BLaER1 treated with 17β-estradiol and CSF1 and Interleukin-3, amounts not matched to agents 10 nM and 100 nM (cell line): Measurements from ENCODE around the gene SPOUT1.
A peak's percentile ranks its signal among the peaks of the same experiment; 100 is the strongest.
"Not testable (repeated sequence)": the region's sequence is repeated elsewhere in the genome, so short reads cannot be mapped to it uniquely, and the experiment has no call there.

Experiments used
- H3K27ac ChIP-seq, 11 experiments: shearing (Covaris generic); formaldehyde crosslinking; 2 replicates each; pipeline ENCODE4 v1.8.1; 2022
- H3K27me3 ChIP-seq, 11 experiments: shearing (Covaris generic); formaldehyde crosslinking; 2 replicates each; pipeline ENCODE4 v1.8.1; 2022
- H3K36me3 ChIP-seq, 11 experiments: shearing (Covaris generic); formaldehyde crosslinking; 2 replicates each; pipeline ENCODE4 v1.8.1; 2022
- H3K4me1 ChIP-seq, 10 experiments: shearing (Covaris generic); formaldehyde crosslinking; 2 replicates each; pipeline ENCODE4 v1.8.1; 2022
- H3K4me2 ChIP-seq, 11 experiments: shearing (Covaris generic); formaldehyde crosslinking; 2 replicates each; pipeline ENCODE4 v1.8.1; 2022
- H3K4me3 ChIP-seq, 10 experiments: shearing (Covaris generic); formaldehyde crosslinking; 2 replicates each; pipeline ENCODE4 v1.8.1; 2022
- H3K9ac ChIP-seq, 11 experiments: shearing (Covaris generic); formaldehyde crosslinking; 2 replicates each; pipeline ENCODE4 v1.8.1; 2022
- H3K9me3 ChIP-seq, 11 experiments: shearing (Covaris generic); formaldehyde crosslinking; replicated peaks in 1 of 11; 2 replicates each; pipeline ENCODE4 v1.8.1; 2022
- H4K20me1 ChIP-seq, 11 experiments: shearing (Covaris generic); formaldehyde crosslinking; 2 replicates each; pipeline ENCODE4 v1.8.1; 2022
- Cebpa-rat ChIP-seq, 11 experiments: shearing (Covaris generic); IDR thresholded peaks; 2 replicates each; pipeline ENCODE4 v1.8.1; 2022

Gene SPOUT1

GRCh38 chr9:128851779-128852600 lies 22.4 kb upstream of the SPOUT1 start:
- not testable (repeated sequence) for H3K4me1 ChIP-seq, H3K27me3 ChIP-seq, H3K4me3 ChIP-seq, H4K20me1 ChIP-seq, H3K9ac ChIP-seq, H3K4me2 ChIP-seq, H3K27ac ChIP-seq, H3K36me3 ChIP-seq
- peaks cover 11 to 26% (median 19%) of the 10 kb centered on the region in 11 experiments for H3K9me3 ChIP-seq

- not testable (repeated sequence) for H4K20me1 ChIP-seq, H3K36me3 ChIP-seq, H3K4me3 ChIP-seq, H3K27ac ChIP-seq, H3K27me3 ChIP-seq, H3K4me2 ChIP-seq, H3K9ac ChIP-seq
- Histone ChIP-seq H3K9me3 (peaks cover 11 to 26% (median 19%) of the 10 kb centered on the region in 11 experiments), H3K4me1 (peaks cover 0 to 16% (median 14%) of the 10 kb centered on the region in 10 experiments; a peak in 15 of 20 replicates)
These were observed 21.4 kb upstream of the SPOUT1 start for GRCh38 chr9:128851024-128851423.

- Histone ChIP-seq H3K9ac (no peak overlapping the region), H3K4me3 (no peak overlapping the region), H3K36me3 (peaks cover 0 to 10% (median 3%) of the 10 kb centered on the region in 11 experiments; a peak in 10 of 22 replicates), H3K4me2 (peak overlapping the region in 1 of 11 experiments; percentile 61; a peak in 1 of 22 replicates), H3K27ac (no peak overlapping the region), H3K9me3 (peaks cover 11 to 26% (median 19%) of the 10 kb centered on the region in 11 experiments), H4K20me1 (peaks cover 0 to 7% (median 0%) of the 10 kb centered on the region in 11 experiments; a peak in 4 of 22 replicates), H3K27me3 (no peaks in the 10 kb centered on the region), H3K4me1 (peaks cover 0 to 29% (median 27%) of the 10 kb centered on the region in 10 experiments; a peak in 15 of 20 replicates)
- TF ChIP-seq Cebpa-rat (IDR thresholded peaks at IDR 0.05) = no peak
These were observed 18.2 kb upstream of the SPOUT1 start for GRCh38 chr9:128847803-128848202.

- Histone ChIP-seq H3K4me2 (peak overlapping the region in 8 of 11 experiments; percentile 34 to 76 (median 56); a peak in 16 of 22 replicates), H3K27me3 (no peaks in the 10 kb centered on the region), H3K36me3 (peaks cover 0 to 21% (median 13%) of the 10 kb centered on the region in 11 experiments; a peak in 13 of 22 replicates), H3K9me3 (peaks cover 11 to 24% (median 18%) of the 10 kb centered on the region in 11 experiments), H4K20me1 (peaks cover 0 to 7% (median 0%) of the 10 kb centered on the region in 11 experiments; a peak in 4 of 22 replicates), H3K9ac (no peak overlapping the region; a peak in 2 of 22 replicates), H3K4me3 (no peak overlapping the region), H3K27ac (no peak overlapping the region), H3K4me1 (peaks cover 0 to 29% (median 27%) of the 10 kb centered on the region in 10 experiments; a peak in 15 of 20 replicates)
- TF ChIP-seq Cebpa-rat (IDR thresholded peaks at IDR 0.05) = no peak
These were observed 17.1 kb upstream of the SPOUT1 start for GRCh38 chr9:128846680-128847030.

GRCh38 chr9:128845186-128845931 lies 15.8 kb upstream of the SPOUT1 start:
- H4K20me1 ChIP-seq = peaks cover 0 to 7% (median 0%) of the 10 kb centered on the region in 11 experiments; a peak in 4 of 22 replicates

GRCh38 chr9:128843171-128843570 lies 13.6 kb upstream of the SPOUT1 start:
- H3K27ac ChIP-seq, H3K9me3 ChIP-seq, H3K4me3 ChIP-seq, H4K20me1 ChIP-seq, H3K9ac ChIP-seq, H3K4me2 ChIP-seq, H3K27me3 ChIP-seq: not testable (repeated sequence)
- peaks cover 0 to 41% (median 14%) of the 10 kb centered on the region in 11 experiments; a peak in 12 of 22 replicates for H3K36me3 ChIP-seq
- peaks cover 0 to 29% (median 27%) of the 10 kb centered on the region in 10 experiments; a peak in 15 of 20 replicates for H3K4me1 ChIP-seq

More at GRCh38 chr9:128845186-128845931, 15.8 kb upstream of the SPOUT1 start:
- H3K4me2 ChIP-seq = peak overlapping the region in 9 of 11 experiments; percentile 26 to 76 (median 59); a peak in 17 of 22 replicates
- H3K9me3 ChIP-seq = peaks cover under 1 to 14% (median 6%) of the 10 kb centered on the region in 11 experiments; a peak in 15 of 22 replicates
- no peak overlapping the region for H3K4me3 ChIP-seq
- TF ChIP-seq Cebpa-rat (IDR thresholded peaks at IDR 0.05) = no peak
- H3K27ac ChIP-seq = no peak overlapping the region
- peaks cover 0 to 25% (median 9%) of the 10 kb centered on the region in 11 experiments; a peak in 11 of 22 replicates for H3K36me3 ChIP-seq
- H3K4me1 ChIP-seq = peaks cover 0 to 29% (median 27%) of the 10 kb centered on the region in 10 experiments; a peak in 15 of 20 replicates
- no peaks in the 10 kb centered on the region for H3K27me3 ChIP-seq
- peak overlapping the region in 2 of 11 experiments; percentile 18 to 44; a peak in 1 of 22 replicates for H3K9ac ChIP-seq

- TF ChIP-seq Cebpa-rat (IDR thresholded peaks at IDR 0.05) = 0 out of 22 replicates have a peak, but pooled peaks of 1 of the 11 experiments have one; percentile 50
- peaks cover 0 to 50% (median 20%) of the 10 kb centered on the region in 11 experiments; a peak in 13 of 22 replicates for H3K36me3 ChIP-seq
- no peak overlapping the region for H3K9ac ChIP-seq
- H3K4me3 ChIP-seq = no peak overlapping the region
- no peak overlapping the region for H3K27ac ChIP-seq
- H3K9me3 ChIP-seq = no peaks in the 10 kb centered on the region
- peaks cover 0 to 7% (median 0%) of the 10 kb centered on the region in 11 experiments; a peak in 4 of 22 replicates for H4K20me1 ChIP-seq
- H3K27me3 ChIP-seq = no peaks in the 10 kb centered on the region
- peaks cover 0 to 22% (median 21%) of the 10 kb centered on the region in 10 experiments; a peak in 15 of 20 replicates for H3K4me1 ChIP-seq
- no peak overlapping the region for H3K4me2 ChIP-seq
These were observed 12.3 kb upstream of the SPOUT1 start for GRCh38 chr9:128841694-128842492.

- no peak overlapping the region for H3K9ac ChIP-seq
- no peak for TF ChIP-seq Cebpa-rat (IDR thresholded peaks at IDR 0.05)
- peaks cover 0 to 57% (median 24%) of the 10 kb centered on the region in 11 experiments; a peak in 14 of 22 replicates for H3K36me3 ChIP-seq
- no peaks in the 10 kb centered on the region for H3K9me3 ChIP-seq
- H3K4me2 ChIP-seq = no peak overlapping the region
- H3K27ac ChIP-seq = no peak overlapping the region
- H4K20me1 ChIP-seq = peaks cover 0 to 6% (median 0%) of the 10 kb centered on the region in 11 experiments; a peak in 1 of 22 replicates
- H3K4me1 ChIP-seq = peaks cover 0 to 9% (median 7%) of the 10 kb centered on the region in 10 experiments; a peak in 15 of 20 replicates
- H3K4me3 ChIP-seq = no peak overlapping the region
- H3K27me3 ChIP-seq = no peaks in the 10 kb centered on the region
These were observed 10.9 kb upstream of the SPOUT1 start for GRCh38 chr9:128840524-128840923.
